GM12891 (cell line): ENCODE results near the gene KIF13A.

ENCODE experiments used
- PAX5 ChIP-seq: IDR thresholded peaks from 2 replicates; pipeline ENCODE4 v1.6.1; 2011; ENCODE audit warnings: low read length, moderate library complexity, mild to moderate bottlenecking; ENCODE audit not compliant: insufficient read depth, severe bottlenecking
- POLR2A ChIP-seq: IDR thresholded peaks from 2 replicates; pipeline ENCODE4 v1.6.1; 2011; ENCODE audit warnings: low read depth, low read length, control low read depth
- POLR2AphosphoS5 ChIP-seq: IDR thresholded peaks from 2 replicates; pipeline ENCODE4 v1.6.1; 2011; ENCODE audit warnings: low read depth, low read length, control low read depth
- POU2F2 ChIP-seq: IDR thresholded peaks from 2 replicates; pipeline ENCODE4 v1.6.1; 2011; ENCODE audit warnings: low read depth, mild to moderate bottlenecking, control low read depth, low read length, moderate library complexity
- SPI1 ChIP-seq: IDR thresholded peaks from 2 replicates; pipeline ENCODE4 v1.6.1; 2011; ENCODE audit warnings: low read depth, low read length, control low read depth
- TAF1 ChIP-seq: IDR thresholded peaks from 2 replicates; pipeline ENCODE4 v1.6.1; 2011; ENCODE audit warnings: low read depth, low read length, control low read depth

DNA sequence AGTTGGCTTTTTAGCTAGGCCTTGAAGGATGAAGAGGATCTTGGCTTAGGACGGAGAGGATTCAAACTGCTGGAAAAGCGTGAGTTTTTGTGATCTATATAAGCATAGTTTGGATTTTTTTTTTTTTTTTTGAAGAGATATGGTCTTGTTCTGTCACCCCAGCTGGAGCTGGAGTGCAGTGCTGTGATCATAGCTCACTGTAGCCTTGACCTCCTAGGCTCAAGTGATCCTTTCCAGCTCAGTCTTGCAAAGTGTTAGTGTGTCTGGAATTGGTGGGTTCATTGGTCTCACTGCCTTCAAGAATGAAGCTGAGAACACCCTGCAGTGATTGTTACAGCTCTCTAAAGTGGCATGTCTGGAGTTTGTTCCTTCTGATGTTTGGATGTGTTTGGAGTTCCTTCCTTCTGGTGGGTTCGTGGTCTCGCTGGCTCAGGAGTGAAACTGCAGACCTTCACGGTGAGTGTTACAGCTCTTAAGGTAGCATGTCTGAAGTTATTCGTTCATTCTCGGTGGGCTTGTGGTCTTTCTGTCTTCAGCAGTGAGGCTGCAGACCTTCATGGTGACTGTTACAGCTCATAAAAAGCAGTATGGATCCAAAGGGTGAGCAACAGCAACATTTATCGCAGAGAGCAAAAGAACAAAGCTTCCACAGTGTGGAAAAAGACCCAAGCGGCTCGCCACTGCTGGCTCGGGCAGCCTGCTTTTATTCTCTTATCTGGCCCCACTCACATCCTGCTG is 243.2 kb downstream of the KIF13A start:
- TF ChIP-seq POLR2A (no peak), POLR2AphosphoS5 (no peak), PAX5 (no peak), TAF1 (no peak), POU2F2 (no peak), SPI1 (no peak)
